ENCODE measurements around the gene GUCY2D. TPM values are rescaled to one million over a fixed set of nuclear protein-coding genes. Genes with fewer than 3 reads are reported as not detected.

Gene GUCY2D
- total RNA-seq, 4 donors from 2014 or later: not detected

- TF ChIP-seq CTCF (IDR thresholded peaks at IDR 0.05; ENCODE audit: low read depth): no peak
These were observed 12.1 kb downstream of the GUCY2D start for GRCh38 chr17:8014558-8014850.

- TF ChIP-seq CTCF (IDR thresholded peaks at IDR 0.05; ENCODE audit: low read depth): no peak
These were observed 13.0 kb downstream of the GUCY2D start for GRCh38 chr17:8015236-8015956.

GRCh38 chr17:8015957-8016631 is 13.7 kb downstream of the GUCY2D start:
- TF ChIP-seq CTCF (IDR thresholded peaks at IDR 0.05; ENCODE audit: low read depth): no peak

- no peak for TF ChIP-seq CTCF (IDR thresholded peaks at IDR 0.05; ENCODE audit: low read depth)
These were observed 14.4 kb downstream of the GUCY2D start for GRCh38 chr17:8016632-8017424.

GRCh38 chr17:8018436-8018835 is 16.0 kb downstream of the GUCY2D start:
- TF ChIP-seq CTCF (IDR thresholded peaks at IDR 0.05; ENCODE audit: low read depth): no peak

- TF ChIP-seq CTCF (IDR thresholded peaks at IDR 0.05; ENCODE audit: low read depth): no peak
These were observed 16.8 kb downstream of the GUCY2D start for GRCh38 chr17:8019166-8019565.
